Measurements from ENCODE around the gene GLT1D1.
"Not testable (repeated sequence)": the region's sequence is repeated elsewhere in the genome, so short reads cannot be mapped to it uniquely, and the experiment has no call there.

The GLT1D1 gene

GRCh38 chr12:128852885-128853599 lies at the start of gene GLT1D1:
GLT1D1 (plus strand) TSS chr12:128853478; CDS start chr12:128853582, 104 bp downstream.
- no peak for DNase-seq (ENCODE audit: low read depth in 2 of 2)

GRCh38 chr12:128803788-128804187 lies 49.5 kb upstream of the GLT1D1 start:
- no peak for DNase-seq (ENCODE audit: low read depth in 2 of 2)

GRCh38 chr12:128804762-128805161 lies 48.5 kb upstream of the GLT1D1 start:
- no peak for DNase-seq (ENCODE audit: low read depth in 2 of 2)

- not testable (repeated sequence) for DNase-seq (ENCODE audit: low read depth in 2 of 2)
These were observed 47.9 kb upstream of the GLT1D1 start for GRCh38 chr12:128805406-128805805.

- DNase-seq (ENCODE audit: low read depth in 2 of 2), result no peak
These were observed 46.7 kb upstream of the GLT1D1 start for GRCh38 chr12:128806573-128806972.

GRCh38 chr12:128807161-128807724 lies 46.0 kb upstream of the GLT1D1 start:
- no peak for DNase-seq (ENCODE audit: low read depth in 2 of 2)

- DNase-seq (ENCODE audit: low read depth in 2 of 2), result no peak
These were observed 44.6 kb upstream of the GLT1D1 start for GRCh38 chr12:128808651-128809050.

- DNase-seq (ENCODE audit: low read depth in 2 of 2), result no peak
These were observed 42.8 kb upstream of the GLT1D1 start for GRCh38 chr12:128810182-128811127.

- no peak for DNase-seq (ENCODE audit: low read depth in 2 of 2)
These were observed 41.5 kb upstream of the GLT1D1 start for GRCh38 chr12:128811806-128812205.

GRCh38 chr12:128813392-128813791 lies 39.9 kb upstream of the GLT1D1 start:
- DNase-seq (ENCODE audit: low read depth in 2 of 2), result no peak

- no peak for DNase-seq (ENCODE audit: low read depth in 2 of 2)
These were observed 39.4 kb upstream of the GLT1D1 start for GRCh38 chr12:128813883-128814282.

- DNase-seq (ENCODE audit: low read depth in 2 of 2), result no peak
These were observed 38.6 kb upstream of the GLT1D1 start for GRCh38 chr12:128814411-128815261.

GRCh38 chr12:128815779-128816642 lies 37.3 kb upstream of the GLT1D1 start:
- no peak for DNase-seq (ENCODE audit: low read depth in 2 of 2)

GRCh38 chr12:128816643-128816920 lies 36.7 kb upstream of the GLT1D1 start:
- DNase-seq (ENCODE audit: low read depth in 2 of 2), result no peak

GRCh38 chr12:128817111-128818015 lies 35.9 kb upstream of the GLT1D1 start:
- no peak for DNase-seq (ENCODE audit: low read depth in 2 of 2)

GRCh38 chr12:128818065-128819022 lies 34.9 kb upstream of the GLT1D1 start:
- DNase-seq (ENCODE audit: low read depth in 2 of 2), result no peak

- no peak for DNase-seq (ENCODE audit: low read depth in 2 of 2)
These were observed 33.8 kb upstream of the GLT1D1 start for GRCh38 chr12:128819293-128820144.

GRCh38 chr12:128820253-128820652 lies 33.0 kb upstream of the GLT1D1 start:
- no peak for DNase-seq (ENCODE audit: low read depth in 2 of 2)
